Nephron progenitor cell (in vitro differentiated cells): Measurements from ENCODE around the gene ALDH3B2.

Experiments
- DNase-seq: peaks from one replicate; pipeline ENCODE4 v3.0.0; 2021
- H3K27ac Mint-ChIP-seq: 2 replicates; pipeline ENCODE4 v1.8.0; 2021; ENCODE audit warnings: mild to moderate bottlenecking, moderate library complexity, mixed read lengths
- H3K27me3 Mint-ChIP-seq: 2 replicates; pipeline ENCODE4 v1.8.0; 2021; ENCODE audit warnings: mild to moderate bottlenecking, low read depth, mixed read lengths; ENCODE audit not compliant: poor library complexity
- H3K36me3 Mint-ChIP-seq: 2 replicates; pipeline ENCODE4 v1.8.0; 2021; ENCODE audit warnings: low read depth, mixed read lengths
- H3K4me1 Mint-ChIP-seq: 2 replicates; pipeline ENCODE4 v1.8.0; 2021; ENCODE audit warnings: mixed read lengths
- H3K4me3 Mint-ChIP-seq: 2 replicates; pipeline ENCODE4 v1.8.0; 2021; ENCODE audit warnings: mild to moderate bottlenecking, moderate library complexity, mixed read lengths
- H3K9me3 Mint-ChIP-seq: 2 replicates; pipeline ENCODE4 v1.8.0; 2021; ENCODE audit warnings: mild to moderate bottlenecking, moderate library complexity, mixed read lengths
- CTCF ChIP-seq: fragments of 200-600 bp; sonication (generic); IDR thresholded peaks from 2 replicates; pipeline ENCODE4 v1.5.0; 2021; ENCODE audit warnings: antibody characterized with exemption

ALDH3B2 gene

GRCh38 chr11:67613313-67613959 is 61.0 kb downstream of the ALDH3B2 start:
- DNase-seq, result no peak
- H3K4me3 Mint-ChIP-seq, result no peak overlapping the region
- H3K4me1 Mint-ChIP-seq, result peaks cover 25% of the 10 kb centered on the region
- peaks cover 12% of the 10 kb centered on the region for H3K27me3 Mint-ChIP-seq
- TF ChIP-seq CTCF, result no peak
- H3K36me3 Mint-ChIP-seq, result peaks cover 18% of the 10 kb centered on the region
- H3K9me3 Mint-ChIP-seq, result peaks cover 7% of the 10 kb centered on the region
- H3K27ac Mint-ChIP-seq, result no peak overlapping the region

- H3K4me3 Mint-ChIP-seq, result no peak overlapping the region
- peaks cover 12% of the 10 kb centered on the region for H3K36me3 Mint-ChIP-seq
- TF ChIP-seq CTCF, result no peak
- no peak overlapping the region for H3K27ac Mint-ChIP-seq
- peaks cover 23% of the 10 kb centered on the region for H3K4me1 Mint-ChIP-seq
- peaks cover under 1% of the 10 kb centered on the region for H3K9me3 Mint-ChIP-seq
- peaks cover 9% of the 10 kb centered on the region for H3K27me3 Mint-ChIP-seq
- DNase-seq, result no peak
Measured at GRCh38 chr11:67612751-67613150, 61.7 kb downstream of the ALDH3B2 start.
